ENCODE results near the gene EEPD1.

EEPD1 gene

GRCh38 chr7:36157527-36158320 is 4.7 kb downstream of the EEPD1 start:
- no peak for DNase-seq

DNA sequence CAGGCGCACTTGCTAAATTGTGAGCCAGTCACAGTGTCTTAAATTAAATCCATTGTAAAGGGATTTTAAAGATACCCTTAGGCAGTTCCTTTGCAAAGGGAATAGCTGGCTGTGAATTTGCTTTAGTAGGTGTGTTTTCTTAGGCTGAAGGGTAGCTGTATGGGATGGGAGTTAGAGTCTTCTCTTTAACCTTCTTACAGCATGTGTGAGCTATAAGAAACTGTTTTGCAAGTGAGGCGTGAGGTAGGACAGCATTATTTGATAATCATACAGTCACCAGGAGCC is 5.2 kb downstream of the EEPD1 start:
- DNase-seq, result no peak

- DNase-seq, result no peak
These were observed 6.6 kb downstream of the EEPD1 start for GRCh38 chr7:36159618-36160017.

- no peak for DNase-seq
These were observed 7.3 kb downstream of the EEPD1 start for GRCh38 chr7:36160313-36160712.

DNA sequence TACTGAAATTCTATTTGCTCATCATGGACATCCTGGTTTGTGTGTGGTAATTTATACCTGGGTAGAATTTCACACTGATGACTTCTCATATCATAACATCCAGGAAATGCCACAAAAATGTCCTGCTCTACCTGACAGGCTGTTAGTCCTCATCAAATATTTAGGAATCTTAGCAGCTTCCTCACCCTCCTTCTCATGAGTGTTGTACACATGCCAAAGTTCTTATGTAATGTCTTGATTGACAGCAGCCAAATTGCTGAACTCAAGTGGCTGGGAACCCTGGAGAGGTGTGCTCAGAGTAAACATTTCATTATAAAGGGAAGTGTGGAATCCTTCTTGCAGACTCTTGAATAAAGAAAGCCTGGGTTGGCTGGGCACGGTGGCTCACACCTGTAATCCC is 8.9 kb downstream of the EEPD1 start:
- DNase-seq, result no peak

- no peak for DNase-seq
These were observed 12.0 kb downstream of the EEPD1 start for GRCh38 chr7:36165059-36165458.

DNA sequence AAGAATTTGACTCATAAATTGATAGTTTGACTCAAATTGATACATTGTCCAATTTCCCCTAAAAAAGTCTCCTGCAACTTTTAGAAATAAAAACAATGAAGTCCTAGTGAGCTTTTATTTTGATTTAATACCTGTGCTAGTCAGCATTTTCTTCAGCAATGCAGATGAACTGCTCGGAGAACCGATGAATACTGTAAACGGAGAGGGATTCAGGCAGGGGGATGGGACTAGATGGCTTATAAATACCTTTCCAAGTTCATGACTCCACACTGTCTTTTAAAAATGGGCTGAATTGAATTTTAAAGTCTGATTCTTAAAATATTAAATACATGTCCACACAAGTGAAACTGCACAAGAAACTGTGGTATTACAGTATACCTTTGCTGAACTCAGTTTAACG is 12.7 kb downstream of the EEPD1 start:
- DNase-seq, result no peak

- DNase-seq, result no peak
These were observed 14.5 kb downstream of the EEPD1 start for GRCh38 chr7:36167403-36168050.

DNA sequence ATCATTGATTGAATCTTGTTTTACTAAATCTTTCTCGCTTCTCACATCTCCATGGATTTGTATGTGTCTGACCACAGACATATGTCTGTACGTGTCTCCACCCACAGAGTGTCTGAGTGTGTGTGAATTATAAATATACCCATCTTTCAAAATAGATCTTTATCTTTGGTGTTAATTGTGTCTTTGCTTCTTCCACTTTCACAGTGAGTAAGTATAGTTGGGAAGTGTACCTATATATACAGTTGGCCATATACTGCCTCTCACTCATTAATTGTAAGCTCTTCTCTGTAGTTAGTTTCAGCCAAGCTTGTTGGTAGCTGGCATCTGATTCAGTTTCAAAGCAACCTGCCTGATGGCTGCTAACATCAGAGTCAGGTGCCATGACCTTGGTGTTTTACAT is 18.4 kb downstream of the EEPD1 start:
- DNase-seq, result no peak

GRCh38 chr7:36175886-36176285 is 22.8 kb downstream of the EEPD1 start:
- no peak for DNase-seq

GRCh38 chr7:36176697-36177096 is 23.6 kb downstream of the EEPD1 start:
- no peak for DNase-seq

- DNase-seq, result no peak
These were observed 27.1 kb downstream of the EEPD1 start for GRCh38 chr7:36180121-36180520.

DNA sequence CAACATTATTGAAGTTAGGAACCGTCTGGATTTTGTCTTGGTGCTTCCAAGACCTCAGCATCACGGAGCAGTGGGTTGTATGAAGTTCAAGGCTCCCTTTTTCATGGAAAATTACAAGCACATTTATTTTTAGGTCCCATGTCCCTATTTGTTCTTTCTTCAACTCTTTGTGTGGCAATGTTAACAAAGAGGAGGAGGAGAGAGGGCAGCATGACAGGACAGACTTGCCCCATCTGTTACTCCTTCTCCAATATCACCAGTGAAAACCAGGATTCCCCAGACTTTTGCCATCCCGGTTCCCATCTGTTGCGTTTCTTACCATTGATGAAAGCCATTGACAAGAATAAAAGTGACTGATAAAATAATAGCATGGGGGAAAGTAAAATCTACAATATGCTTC is 28.6 kb downstream of the EEPD1 start:
- no peak for DNase-seq

DNA sequence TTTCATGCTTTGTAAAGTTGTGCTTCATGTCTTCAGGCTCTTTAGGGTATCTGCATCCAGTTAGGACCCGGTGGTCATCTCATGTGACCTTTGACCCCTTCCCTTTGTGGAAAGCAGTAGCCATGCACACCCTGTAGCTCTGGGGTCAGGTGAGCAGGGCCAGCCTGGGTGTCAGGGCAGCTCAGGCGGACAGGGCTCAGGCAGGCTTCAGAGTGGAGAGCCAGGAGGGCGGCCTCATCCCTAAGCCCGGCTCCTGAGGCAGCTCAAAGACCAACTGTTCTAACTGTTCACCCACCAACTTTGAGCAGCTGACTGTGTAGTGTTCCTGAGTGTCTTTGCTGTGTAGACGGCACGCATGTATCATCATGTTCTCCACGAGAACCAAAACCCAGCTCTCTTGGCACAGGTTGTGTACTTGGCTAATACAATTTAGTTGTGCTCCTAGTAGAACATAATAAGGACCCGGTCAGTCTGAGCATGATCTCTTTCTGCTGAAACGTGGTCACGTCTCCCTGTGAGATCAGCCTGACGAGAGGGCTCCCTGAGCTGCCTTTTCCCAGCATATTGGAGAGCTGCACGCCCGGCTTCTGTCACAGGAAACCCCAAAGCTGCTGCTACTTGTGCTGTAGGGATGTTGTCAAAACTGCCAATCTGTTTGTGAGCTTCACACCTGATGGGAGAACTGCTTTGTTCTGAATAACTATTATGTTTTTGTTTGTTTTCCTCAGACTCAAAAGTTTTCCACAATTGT is 30.0 kb downstream of the EEPD1 start:
- DNase-seq, result no peak

DNA sequence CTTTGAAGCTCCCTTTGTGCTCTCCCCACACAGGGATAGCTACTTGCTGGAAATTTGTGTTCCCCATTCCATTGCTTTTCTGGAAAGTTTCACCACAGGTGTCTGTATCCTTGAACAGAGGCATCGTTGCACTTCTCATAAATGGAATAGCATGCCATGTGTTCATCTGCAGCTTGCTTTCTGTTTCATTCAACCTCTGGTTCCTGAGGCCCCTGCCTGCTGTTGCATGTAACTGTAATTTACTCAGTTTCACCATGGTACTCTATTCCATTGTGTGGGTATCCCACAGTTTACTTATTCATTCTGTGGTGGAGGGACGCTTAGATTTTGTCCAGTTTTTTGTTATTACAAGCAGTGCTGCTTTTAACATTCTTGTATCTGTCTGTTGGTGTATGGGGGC is 32.0 kb downstream of the EEPD1 start:
- DNase-seq, result no peak

- DNase-seq, result no peak
These were observed 32.7 kb downstream of the EEPD1 start for GRCh38 chr7:36185756-36186155.

DNA sequence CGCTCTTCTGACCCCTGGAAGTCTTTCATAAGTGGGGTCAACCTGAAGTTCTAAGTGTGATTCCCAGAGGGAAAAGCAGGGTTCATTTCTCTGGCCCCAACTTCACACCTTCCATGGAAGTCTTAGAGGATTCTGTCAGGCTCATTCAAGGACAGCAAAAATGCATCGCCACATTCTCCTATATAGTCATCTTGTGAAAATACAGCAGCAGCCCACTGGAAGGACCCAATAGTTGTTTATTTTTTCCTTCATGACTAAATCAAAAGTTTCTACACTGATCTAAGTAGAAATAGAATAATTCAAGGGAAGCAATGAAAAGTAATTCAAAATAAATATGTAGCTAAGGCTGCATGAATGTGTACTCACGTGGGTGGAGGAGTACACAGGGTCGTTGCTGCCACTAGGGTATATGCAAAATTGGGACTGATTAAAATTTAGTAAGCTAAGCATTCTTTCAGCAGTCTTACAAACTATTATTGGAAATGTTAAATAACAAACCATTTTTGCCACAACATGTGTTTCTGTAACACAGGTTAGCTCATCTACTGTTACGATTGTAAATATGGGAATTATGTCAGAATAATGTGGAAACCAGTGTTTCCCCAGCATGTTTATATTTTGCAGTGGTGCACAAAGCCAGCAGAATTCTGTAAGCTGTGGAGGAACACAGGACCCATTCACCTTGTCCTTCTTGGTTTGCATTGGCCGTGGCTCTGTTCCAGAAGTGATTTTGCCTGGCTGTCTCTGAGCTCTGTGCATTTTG is 33.5 kb downstream of the EEPD1 start:
- DNase-seq, result no peak

GRCh38 chr7:36188266-36188665 is 35.2 kb downstream of the EEPD1 start:
- DNase-seq, result no peak

DNA sequence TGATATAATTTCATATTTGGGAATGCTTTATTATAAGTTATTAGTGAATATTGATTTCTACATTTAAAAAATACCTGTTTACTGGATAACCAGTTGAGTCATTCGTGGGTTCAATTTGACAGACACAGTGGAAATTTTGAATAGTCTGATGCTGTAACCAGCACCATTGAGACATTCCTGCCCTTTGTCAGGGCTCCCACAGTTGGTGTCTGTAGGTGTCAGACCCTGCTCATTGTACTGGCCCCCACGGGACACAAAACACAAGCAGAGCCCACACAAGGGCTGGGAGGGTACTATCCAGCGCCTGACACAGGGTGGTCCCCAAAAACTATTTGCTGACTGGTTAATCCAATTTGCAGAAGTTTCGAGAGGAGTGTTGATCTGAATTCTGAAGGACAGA is 35.9 kb downstream of the EEPD1 start:
- DNase-seq, result no peak

DNA sequence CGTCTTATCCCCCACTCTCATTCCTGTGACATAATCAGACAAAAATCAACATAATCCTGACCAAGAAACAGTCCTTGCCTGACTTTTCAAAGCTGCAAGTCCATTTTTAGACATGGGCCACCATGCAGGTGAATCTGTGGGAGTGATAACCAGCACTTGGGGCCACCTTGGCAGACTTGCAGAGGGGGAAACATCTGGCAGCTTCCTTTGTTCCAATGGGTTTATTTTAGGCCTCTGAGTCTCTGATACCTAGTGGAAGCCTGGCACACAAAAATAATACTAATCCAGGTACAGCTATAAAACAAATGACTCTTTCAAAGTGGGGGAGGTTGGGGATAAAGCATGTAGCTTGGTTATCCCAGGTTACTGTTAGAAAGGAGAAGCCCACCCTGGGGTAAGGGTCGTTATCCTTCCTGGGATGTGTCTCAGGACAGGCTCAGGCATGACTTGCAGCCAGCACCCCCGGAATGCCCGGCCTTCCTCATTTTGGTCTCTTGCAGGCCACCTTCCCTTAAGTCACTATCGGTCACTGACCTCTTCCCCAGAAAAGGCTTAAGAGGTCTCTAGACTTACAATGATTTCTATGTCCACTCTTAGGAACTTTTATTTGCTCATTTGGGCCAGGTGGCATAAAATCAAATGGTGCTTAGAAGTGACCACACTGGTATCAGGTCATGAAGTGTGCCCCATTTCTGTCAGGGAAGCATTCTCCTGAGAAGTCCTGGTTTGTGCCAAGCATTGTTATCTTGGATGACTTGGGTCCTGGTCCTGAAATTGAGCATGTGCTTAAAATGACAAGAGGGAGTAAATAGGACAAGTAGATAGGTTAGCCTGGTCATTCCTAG is 37.6 kb downstream of the EEPD1 start:
- no peak for DNase-seq

DNA sequence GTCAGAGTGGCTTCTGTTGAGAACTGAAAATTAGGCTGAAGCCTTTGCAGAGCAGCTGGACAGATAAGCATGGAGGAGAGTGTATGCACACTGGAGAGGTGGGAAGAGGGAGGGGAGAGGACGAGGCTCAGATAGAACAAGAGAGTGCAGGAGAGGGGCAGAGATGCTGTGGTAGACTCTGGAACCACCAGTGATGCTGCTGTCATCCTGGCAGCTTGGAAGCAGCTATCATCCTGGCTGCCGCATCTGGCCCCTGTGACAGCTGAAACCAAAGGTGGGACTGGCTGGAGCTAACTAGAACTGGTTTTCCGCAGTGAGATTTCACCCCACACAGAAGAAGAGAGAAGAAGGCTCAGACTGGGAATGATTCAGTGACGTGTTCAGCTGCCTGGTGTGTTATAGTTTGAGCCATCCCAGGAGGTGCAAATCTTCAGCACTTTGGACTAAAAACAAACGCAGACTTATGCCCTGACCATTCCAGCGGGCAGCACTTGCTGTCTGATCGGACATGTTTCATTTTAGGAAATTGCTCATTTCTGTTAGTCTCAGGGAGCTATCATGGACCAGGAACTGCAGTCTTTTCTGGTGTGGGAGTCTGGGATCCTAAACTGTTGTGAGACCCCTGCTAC is 38.4 kb downstream of the EEPD1 start:
- no peak for DNase-seq

Data from activated T-cell treated with anti-CD3 and anti-CD28 coated beads, Interleukin-2, amount 50 U/mL, for 1 hour (primary cell).